CD4-positive, CD25-positive, alpha-beta regulatory T cell (primary cell): Measurements from ENCODE around the gene DDX60. TPM values are rescaled to one million over a fixed set of nuclear protein-coding genes. Genes with fewer than 3 reads are reported as not detected.

Experiments
- ATAC-seq, 2 donors: fragments of 150-1000 bp; cut with Tn5 transposase; one replicate each; pipeline ENCODE4 v1.10.0; 2021; ENCODE audit warnings: low read depth in 2 of 2, moderate number of reproducible peaks in 2 of 2, moderate library complexity in 1 of 2
- DNase-seq, 3 donors: peaks; one replicate each; pipeline versions ENCODE4 v3.0.0 to v3.0.0-alpha.2; 2012 to 2022; ENCODE audit warnings: mixed read lengths in 1 of 3
- H3K27ac ChIP-seq: one replicate; pipeline ENCODE4 v1.7.0; 2013; ENCODE audit warnings: mild to moderate bottlenecking, low read length; ENCODE audit not compliant: insufficient read depth, poor library complexity, severe bottlenecking
- H3K27me3 ChIP-seq: one replicate; pipeline ENCODE4 v1.7.0; 2013; ENCODE audit warnings: low read length; ENCODE audit not compliant: control insufficient read depth, insufficient read depth
- H3K36me3 ChIP-seq: one replicate; pipeline ENCODE4 v1.7.0; 2013; ENCODE audit warnings: mild to moderate bottlenecking, low read length, moderate library complexity; ENCODE audit not compliant: control insufficient read depth, insufficient read depth
- H3K4me1 ChIP-seq: 2 replicates; pipeline ENCODE4 v1.7.0; 2013; ENCODE audit warnings: mild to moderate bottlenecking, low read length; ENCODE audit not compliant: insufficient read depth, control insufficient read depth, poor library complexity, severe bottlenecking
- H3K4me3 ChIP-seq: one replicate; pipeline ENCODE4 v1.7.0; 2013; ENCODE audit warnings: low read depth, mild to moderate bottlenecking, low read length, moderate library complexity
- H3K9me3 ChIP-seq, 2 experiments: 1 replicate in 1 of 2; 2 replicates in 1 of 2; pipeline ENCODE4 v1.7.0; 2013; ENCODE audit warnings: low read length in 2 of 2, mild to moderate bottlenecking in 1 of 2, moderate library complexity in 1 of 2; ENCODE audit not compliant: control insufficient read depth in 2 of 2
- H3K27ac Mint-ChIP-seq, 3 donors: one replicate each; pipeline ENCODE4 v1.8.0; 2020 to 2022; ENCODE audit warnings: mild to moderate bottlenecking in 3 of 3, mixed read lengths in 3 of 3, moderate library complexity in 2 of 3
- H3K27me3 Mint-ChIP-seq: one replicate; pipeline ENCODE4 v1.8.0; 2022; ENCODE audit warnings: mild to moderate bottlenecking, mixed read lengths
- H3K36me3 Mint-ChIP-seq: one replicate; pipeline ENCODE4 v1.8.0; 2020; ENCODE audit warnings: mixed read lengths
- H3K4me1 Mint-ChIP-seq, 4 donors: one replicate each; pipeline ENCODE4 v1.8.0; 2020 to 2022; ENCODE audit warnings: mixed read lengths in 4 of 4, mild to moderate bottlenecking in 1 of 4
- H3K4me3 Mint-ChIP-seq, 4 donors: one replicate each; pipeline ENCODE4 v1.8.0; 2020 to 2022; ENCODE audit warnings: mild to moderate bottlenecking in 4 of 4, mixed read lengths in 4 of 4, moderate library complexity in 3 of 4
- H3K9me3 Mint-ChIP-seq, 7 donors: one replicate each; pipeline ENCODE4 v1.8.0; 2020 to 2022; ENCODE audit warnings: mixed read lengths in 7 of 7, mild to moderate bottlenecking in 3 of 7, moderate library complexity in 2 of 7
- polyA plus RNA-seq, 4 donors: library from polyadenylated mRNA; unstranded; fragments of 300-500 nt; fragmentation: Illumina TruSeq; gene quantifications; one replicate each; pipeline ENCODE4 v1.2.3, GENCODE V29; 2021
- total RNA-seq: library from RNA; stranded (reverse); gene quantifications from one replicate; pipeline ENCODE4 v1.2.3, GENCODE V29; 2022

Gene DDX60
- total and polyA plus RNA-seq, 5 donors from 2014 or later = 22.3 to 28.3 (median 23.0) TPM

- Histone ChIP-seq H3K27ac (no peak overlapping the region), H3K4me1 (no peaks in the 10 kb centered on the region), H3K4me3 (no peak overlapping the region), H3K9me3 (no peaks in the 10 kb centered on the region), H3K27me3 (no peaks in the 10 kb centered on the region), H3K36me3 (peaks cover 64% of the 10 kb centered on the region)
- DNase-seq (no peak), ATAC-seq (no peak)
- H3K9me3 Mint-ChIP-seq = no peaks in the 10 kb centered on the region
- H3K27me3 Mint-ChIP-seq = no peaks in the 10 kb centered on the region
- H3K36me3 Mint-ChIP-seq = peaks cover 70% of the 10 kb centered on the region
- H3K27ac Mint-ChIP-seq = no peak overlapping the region
- H3K4me3 Mint-ChIP-seq = no peak overlapping the region
- peaks cover 0 to 6% (median 2%) of the 10 kb centered on the region in 4 donors for H3K4me1 Mint-ChIP-seq
These were observed 48.7 kb downstream of the DDX60 start for GRCh38 chr4:168269896-168270295.

- no peak overlapping the region for H3K27ac ChIP-seq
- H3K36me3 ChIP-seq = peaks cover 59% of the 10 kb centered on the region
- no peak overlapping the region for H3K4me3 ChIP-seq
- Mint-ChIP-seq H3K4me3 (no peak overlapping the region), H3K36me3 (peaks cover 64% of the 10 kb centered on the region), H3K27me3 (no peaks in the 10 kb centered on the region), H3K9me3 (no peaks in the 10 kb centered on the region), H3K4me1 (peaks cover 0 to 8% (median 2%) of the 10 kb centered on the region in 4 donors), H3K27ac (no peak overlapping the region)
- DNase-seq = no peak
- H3K27me3 ChIP-seq = no peaks in the 10 kb centered on the region
- ATAC-seq = no peak
- no peaks in the 10 kb centered on the region for H3K9me3 ChIP-seq
- H3K4me1 ChIP-seq = no peaks in the 10 kb centered on the region
These were observed 53.2 kb downstream of the DDX60 start for GRCh38 chr4:168265327-168265726.

GRCh38 chr4:168264903-168265302, 53.6 kb downstream of the DDX60 start:
- DNase-seq (no peak), ATAC-seq (no peak)
- no peaks in the 10 kb centered on the region for H3K27me3 Mint-ChIP-seq
- H3K27ac Mint-ChIP-seq = no peak overlapping the region
- H3K36me3 ChIP-seq = peaks cover 60% of the 10 kb centered on the region
- no peaks in the 10 kb centered on the region for H3K4me1 ChIP-seq
- H3K9me3 Mint-ChIP-seq = no peaks in the 10 kb centered on the region
- peaks cover 61% of the 10 kb centered on the region for H3K36me3 Mint-ChIP-seq
- no peak overlapping the region for H3K4me3 ChIP-seq
- no peak overlapping the region for H3K27ac ChIP-seq
- no peaks in the 10 kb centered on the region for H3K27me3 ChIP-seq
- H3K4me1 Mint-ChIP-seq = peaks cover 0 to 8% (median 2%) of the 10 kb centered on the region in 4 donors
- H3K9me3 ChIP-seq = no peaks in the 10 kb centered on the region
- H3K4me3 Mint-ChIP-seq = no peak overlapping the region

GRCh38 chr4:168263039-168263438, 55.5 kb downstream of the DDX60 start:
- Mint-ChIP-seq H3K4me1 (peaks cover 0 to 8% (median 2%) of the 10 kb centered on the region in 4 donors), H3K27me3 (no peaks in the 10 kb centered on the region), H3K4me3 (no peak overlapping the region), H3K27ac (no peak overlapping the region), H3K36me3 (peaks cover 54% of the 10 kb centered on the region), H3K9me3 (no peaks in the 10 kb centered on the region)
- no peak for ATAC-seq
- no peaks in the 10 kb centered on the region for H3K4me1 ChIP-seq
- H3K36me3 ChIP-seq = peaks cover 52% of the 10 kb centered on the region
- no peak overlapping the region for H3K27ac ChIP-seq
- H3K27me3 ChIP-seq = no peaks in the 10 kb centered on the region
- no peaks in the 10 kb centered on the region for H3K9me3 ChIP-seq
- DNase-seq = no peak
- no peak overlapping the region for H3K4me3 ChIP-seq

- Histone ChIP-seq H3K4me3 (no peak overlapping the region), H3K9me3 (no peaks in the 10 kb centered on the region), H3K27ac (no peak overlapping the region), H3K27me3 (no peaks in the 10 kb centered on the region), H3K4me1 (no peaks in the 10 kb centered on the region), H3K36me3 (peaks cover 45% of the 10 kb centered on the region)
- Mint-ChIP-seq H3K36me3 (peaks cover 49% of the 10 kb centered on the region), H3K4me1 (peaks cover 0 to 8% (median 0%) of the 10 kb centered on the region in 4 donors), H3K4me3 (no peak overlapping the region), H3K27ac (no peak overlapping the region), H3K9me3 (no peaks in the 10 kb centered on the region), H3K27me3 (no peaks in the 10 kb centered on the region)
- ATAC-seq (no peak), DNase-seq (no peak)
These were observed 59.5 kb downstream of the DDX60 start for GRCh38 chr4:168259096-168259495.

GRCh38 chr4:168257768-168258167, 60.8 kb downstream of the DDX60 start:
- peak overlapping the region in 1 of 3 donors; percentile 71 for H3K27ac Mint-ChIP-seq
- DNase-seq (no peak), ATAC-seq (no peak)
- H3K27me3 ChIP-seq = no peaks in the 10 kb centered on the region
- no peaks in the 10 kb centered on the region for H3K4me1 ChIP-seq
- no peak overlapping the region for H3K27ac ChIP-seq
- no peaks in the 10 kb centered on the region for H3K27me3 Mint-ChIP-seq
- H3K9me3 ChIP-seq = no peaks in the 10 kb centered on the region
- no peak overlapping the region for H3K4me3 Mint-ChIP-seq
- H3K4me1 Mint-ChIP-seq = peaks cover 0 to 8% (median 0%) of the 10 kb centered on the region in 4 donors
- H3K36me3 Mint-ChIP-seq = peaks cover 55% of the 10 kb centered on the region
- H3K9me3 Mint-ChIP-seq = peaks cover 0 to 2% (median 0%) of the 10 kb centered on the region in 7 donors
- peaks cover 46% of the 10 kb centered on the region for H3K36me3 ChIP-seq
- H3K4me3 ChIP-seq = no peak overlapping the region

- DNase-seq (no peak), ATAC-seq (no peak)
- Histone ChIP-seq H3K27me3 (no peaks in the 10 kb centered on the region), H3K27ac (no peak overlapping the region), H3K36me3 (peaks cover 69% of the 10 kb centered on the region), H3K4me3 (no peak overlapping the region), H3K9me3 (peaks cover 0 to 6% of the 10 kb centered on the region in 2 experiments), H3K4me1 (no peaks in the 10 kb centered on the region)
- Mint-ChIP-seq H3K27me3 (no peaks in the 10 kb centered on the region), H3K4me1 (no peaks in the 10 kb centered on the region), H3K4me3 (no peak overlapping the region), H3K27ac (no peak overlapping the region), H3K9me3 (peaks cover 0 to 6% (median 3%) of the 10 kb centered on the region in 7 donors), H3K36me3 (peaks cover 68% of the 10 kb centered on the region)
These were observed 70.3 kb downstream of the DDX60 start for GRCh38 chr4:168248176-168248710.

- Mint-ChIP-seq H3K27me3 (no peaks in the 10 kb centered on the region), H3K27ac (no peak overlapping the region), H3K4me1 (no peaks in the 10 kb centered on the region), H3K4me3 (no peak overlapping the region), H3K9me3 (peaks cover 0 to 12% (median 4%) of the 10 kb centered on the region in 7 donors), H3K36me3 (peaks cover 71% of the 10 kb centered on the region)
- H3K4me3 ChIP-seq = no peak overlapping the region
- no peak for ATAC-seq
- H3K36me3 ChIP-seq = peaks cover 74% of the 10 kb centered on the region
- H3K4me1 ChIP-seq = no peaks in the 10 kb centered on the region
- H3K9me3 ChIP-seq = peaks cover 1 to 6% of the 10 kb centered on the region in 2 experiments
- H3K27me3 ChIP-seq = no peaks in the 10 kb centered on the region
- no peak overlapping the region for H3K27ac ChIP-seq
- no peak for DNase-seq
These were observed 70.9 kb downstream of the DDX60 start for GRCh38 chr4:168247603-168248002.
